GM12878 (cell line): Measurements from ENCODE around the gene ZDHHC21. TPM values are rescaled to one million over a fixed set of nuclear protein-coding genes. Genes with fewer than 3 reads are reported as not detected.
"Not testable (repeated sequence)": the region's sequence is repeated elsewhere in the genome, so short reads cannot be mapped to it uniquely, and the experiment has no call there.

ENCODE experiments used
- ATAC-seq: fragments of 200-7000 bp; cut with Tn5 transposase; 3 replicates; pipeline ENCODE4 v1.9.1; 2020; ENCODE audit warnings: mild to moderate bottlenecking, moderate library complexity
- BruUV-seq: library from RNA; stranded (reverse); fragments of 400-500 nt; replicated peaks from 2 replicates; lab custom pipeline; 2021; lab: Mats Ljungman, UMichigan
- CTCF ChIA-PET: fragments of 300-600 bp; sonication (Branson Sonifier 250); formaldehyde crosslinking; extraction: SDS; loops from one replicate; lab custom pipeline; 2021; ENCODE audit warnings: inconsistent platforms; lab: Yijun Ruan, JAX
- POLR2A ChIA-PET: fragments of 350-600 bp; formaldehyde crosslinking; extraction: SDS; loops from one replicate; lab custom pipeline; 2021; ENCODE audit warnings: inconsistent platforms; lab: Charles Lee
- RAD21 ChIA-PET: fragments of 300-600 bp; sonication (Branson Sonifier 250); formaldehyde crosslinking; loops from one replicate; lab custom pipeline; 2023; ENCODE audit warnings: antibody characterized with exemption; ENCODE audit not compliant: unreplicated experiment; lab: Charles Lee
- SMC1A ChIA-PET: fragments of 300-600 bp; sonication (Branson Sonifier 250); formaldehyde crosslinking; loops from one replicate; lab custom pipeline; 2023; ENCODE audit not compliant: unreplicated experiment, uncharacterized antibody; lab: Charles Lee
- DNase-seq: peaks from one replicate; pipeline ENCODE4 v3.0.0-alpha.2; 2011; ENCODE audit warnings: low read depth, low spot score
- FAIRE-seq: peaks from 3 replicates; lab custom pipeline; 2011; peaks lifted over from hg19 to GRCh38; lab: Jason Lieb, UNC
- H2AFZ ChIP-seq: 2 replicates; pipeline ENCODE4 v1.6.0; 2011; ENCODE audit warnings: low read depth, low read length, control low read depth; ENCODE audit not compliant: control insufficient read depth
- H3K27ac ChIP-seq: 2 replicates; pipeline ENCODE4 v1.5.1; 2011; ENCODE audit warnings: control low read depth; ENCODE audit not compliant: control insufficient read depth, insufficient read depth
- H3K27me3 ChIP-seq, 2 experiments: replicated peaks in 1 of 2; 2 replicates each; pipeline versions ENCODE4 v1.6.0 to v1.6.1; 2011; ENCODE audit warnings: low read length in 1 of 2; ENCODE audit not compliant: control insufficient read depth in 2 of 2, insufficient read depth in 2 of 2
- H3K36me3 ChIP-seq, 2 experiments: 2 replicates each; pipeline ENCODE4 v1.5.1; 2011; ENCODE audit warnings: low read length in 1 of 2; ENCODE audit not compliant: control insufficient read depth in 2 of 2, insufficient read depth in 2 of 2
- H3K4me1 ChIP-seq: 2 replicates; pipeline ENCODE4 v1.6.1; 2011; ENCODE audit warnings: mild to moderate bottlenecking, low read length, moderate library complexity, mixed read lengths; ENCODE audit not compliant: control insufficient read depth, insufficient read depth
- H3K4me2 ChIP-seq: 2 replicates; pipeline ENCODE4 v1.6.0; 2011; ENCODE audit warnings: control low read depth; ENCODE audit not compliant: control insufficient read depth, insufficient read depth
- H3K4me3 ChIP-seq: fragments of 200-600 bp; sonication (generic); 2 replicates; pipeline ENCODE4 v1.5.1; 2016
- H3K79me2 ChIP-seq: 2 replicates; pipeline ENCODE4 v1.6.0; 2011; ENCODE audit warnings: low read length; ENCODE audit not compliant: control insufficient read depth, insufficient read depth
- H3K9ac ChIP-seq: 2 replicates; pipeline ENCODE4 v1.8.0; 2011; ENCODE audit warnings: low read length, control low read depth, mixed read lengths; ENCODE audit not compliant: control insufficient read depth, insufficient read depth
- H3K9me3 ChIP-seq: replicated peaks from 3 replicates; pipeline ENCODE4 v1.5.1; 2011; ENCODE audit warnings: mild to moderate bottlenecking, low read length; ENCODE audit not compliant: control insufficient read depth, insufficient read depth
- H4K20me1 ChIP-seq: 2 replicates; pipeline ENCODE4 v1.6.0; 2011; ENCODE audit not compliant: control insufficient read depth, insufficient read depth
- BACH1 ChIP-seq: fragments of 450-650 bp; IDR thresholded peaks from 2 replicates; pipeline ENCODE4 v1.6.1; 2017; ENCODE audit warnings: mild to moderate bottlenecking, borderline replicate concordance
- CUX1 ChIP-seq: IDR thresholded peaks from 2 replicates; pipeline ENCODE4 v1.6.1; 2012; ENCODE audit warnings: improper control_type of control experiment, low read depth, low read length; ENCODE audit not compliant: insufficient replicate concordance
- E2F4 ChIP-seq: IDR thresholded peaks from 2 replicates; pipeline ENCODE4 v1.6.1; 2012; ENCODE audit warnings: low read depth, low read length, improper control_type of control experiment
- IRF5 ChIP-seq: fragments of 450-650 bp; IDR thresholded peaks from 2 replicates; pipeline ENCODE4 v1.6.1; 2017; ENCODE audit warnings: borderline replicate concordance
- MYB ChIP-seq: fragments of 150-350 bp; IDR thresholded peaks from 2 replicates; pipeline ENCODE4 v1.6.1; 2014; ENCODE audit warnings: mild to moderate bottlenecking, low read depth, low read length, borderline replicate concordance
- PKNOX1 ChIP-seq: fragments of 450-650 bp; IDR thresholded peaks from 2 replicates; pipeline ENCODE4 v1.6.1; 2016; ENCODE audit warnings: mild to moderate bottlenecking
- RAD51 ChIP-seq: fragments of 450-650 bp; IDR thresholded peaks from 2 replicates; pipeline ENCODE4 v1.6.1; 2016; ENCODE audit warnings: moderate library complexity, mild to moderate bottlenecking, inconsistent platforms
- WGBS: methylation state at CpG from one replicate; pipeline ENCODE4 v1.1.6; 2016; ENCODE audit warnings: low lambda C conversion rate; ENCODE audit not compliant: insufficient replicate concordance, insufficient coverage; ENCODE audit errors: missing lambda C conversion rate; 5-methylcytosine and 5-hydroxymethylcytosine counted together
- in situ Hi-C: fragments of 300-500 bp; cut with MboI; formaldehyde crosslinking; loops from 9 replicates; pipeline ENCODE4 v1.14.3; 2018; ENCODE audit warnings: mixed read lengths
- intact Hi-C: fragments of 100-400 bp; cut with micrococcal nuclease; formaldehyde crosslinking; loops from one replicate; pipeline ENCODE4 v1.14.2; 2022; ENCODE audit not compliant: unreplicated experiment
- polyA plus RNA-seq, 11 experiments: library from polyadenylated mRNA; depleted of rRNA in 4 of 11; unstranded in 6 of 11; stranded (reverse) in 5 of 11; fragments of >200 nt; fragmentation: Nextera tagmentation in 4 of 11; fragmentation: Illumina TruSeq in 1 of 11; extraction: Ambion mirVana in 4 of 11; extraction: Trizol in 1 of 11; gene quantifications; 1 replicate in 1 of 11; 2 replicates in 10 of 11; pipeline versions ENCODE4 v1.2.1 to v1.2.3, GENCODE V29; 2011 to 2016; ENCODE audit warnings: inconsistent platforms in 2 of 11, missing spikeins in 2 of 11, low read depth in 1 of 11
- total RNA-seq, 4 experiments: library from RNA; depleted of rRNA in 3 of 4; stranded (reverse); fragments of >200 nt in 3 of 4; fragmentation: Illumina TruSeq in 1 of 4; extraction: Trizol in 1 of 4; gene quantifications; 2 replicates each; pipeline versions ENCODE4 v1.2.1 to v1.2.3, GENCODE V29; 2013 to 2021

The ZDHHC21 gene
- total and polyA plus RNA-seq, 10 of the 15 experiments (the other 5 are each of a cell fraction or from before 2014, with no cell fraction given): 2.6 to 14.6 (median 9.1) TPM

- TF ChIP-seq CUX1: no peak
- no peak for TF ChIP-seq E2F4
- TF ChIP-seq PKNOX1: no peak
- no peak for TF ChIP-seq BACH1
- TF ChIP-seq IRF5: no peak
- no peak for TF ChIP-seq MYB
- no peak for TF ChIP-seq RAD51
These were observed 7.1 kb downstream of the ZDHHC21 start (continued) for GRCh38 chr9:14686168-14686567.

- H3K79me2 ChIP-seq, H3K4me3 ChIP-seq, ATAC-seq, FAIRE-seq, H3K9me3 ChIP-seq, CTCF ChIA-PET, H3K9ac ChIP-seq, H3K27me3 ChIP-seq, H3K4me2 ChIP-seq, H3K4me1 ChIP-seq, intact Hi-C loops, RAD21 ChIA-PET, H4K20me1 ChIP-seq, DNase-seq, POLR2A ChIA-PET, H3K27ac ChIP-seq, BruUV-seq, in situ Hi-C loops, H2AFZ ChIP-seq: not testable (repeated sequence)
- WGBS: 16% methylated on average over 4 of the region's 4 CpGs
- H3K36me3 ChIP-seq: peaks cover 0 to 14% of the 10 kb centered on the region in 2 experiments; a peak in 2 of 4 replicates
- SMC1A ChIA-PET: interaction anchor here (0.6 kb wide), 1 partner anchor 84 kb away, joined by 3 read pairs; no protein-coding TSS in a partner anchor
These were observed 10.6 kb downstream of the ZDHHC21 start for GRCh38 chr9:14682616-14683015.
